Measurements from ENCODE around the gene TFF2.

The TFF2 gene

GRCh38 chr21:42317341-42317741, 33.5 kb downstream of the TFF2 start:
- no peak for TF ChIP-seq CTCF (IDR thresholded peaks at IDR 0.05; ENCODE audit: low read depth, low read length)
- H3K4me3 ChIP-seq (ENCODE audit: low read depth, low read length) = no peak overlapping the region

GRCh38 chr21:42316891-42317290, 33.9 kb downstream of the TFF2 start:
- H3K4me3 ChIP-seq (ENCODE audit: low read depth, low read length) = no peak overlapping the region
- no peak for TF ChIP-seq CTCF (IDR thresholded peaks at IDR 0.05; ENCODE audit: low read depth, low read length)

- H3K4me3 ChIP-seq (ENCODE audit: low read depth, low read length) = no peak within 1 kb of the TSS
- no peak for TF ChIP-seq CTCF (IDR thresholded peaks at IDR 0.05; ENCODE audit: low read depth, low read length)
Measured at GRCh38 chr21:42315296-42315891, 35.4 kb downstream of the TFF2 start, which contains the start of gene TFF3. Gene TFF3, minus strand, starts transcription at chr21:42315409. Its CDS starts 35 bp downstream, at chr21:42315374.

- no peak for TF ChIP-seq CTCF (IDR thresholded peaks at IDR 0.05; ENCODE audit: low read depth, low read length)
- no peak overlapping the region for H3K4me3 ChIP-seq (ENCODE audit: low read depth, low read length)
Measured at GRCh38 chr21:42314616-42315295, 36.0 kb downstream of the TFF2 start.

- no peak for TF ChIP-seq CTCF (IDR thresholded peaks at IDR 0.05; ENCODE audit: low read depth, low read length)
- H3K4me3 ChIP-seq (ENCODE audit: low read depth, low read length) = no peak overlapping the region
Measured at GRCh38 chr21:42313501-42313969, 37.3 kb downstream of the TFF2 start.

GRCh38 chr21:42312626-42313104, 38.1 kb downstream of the TFF2 start:
- no peak overlapping the region for H3K4me3 ChIP-seq (ENCODE audit: low read depth, low read length)
- no peak for TF ChIP-seq CTCF (IDR thresholded peaks at IDR 0.05; ENCODE audit: low read depth, low read length)

All from WI38 (cell line).